HEK293 (cell line): ENCODE results near the gene KIAA1614.
A peak's percentile ranks its signal among the peaks of the same experiment; 100 is the strongest.

ENCODE experiments used
- CTCF ChIA-PET: fragments of 350-600 bp; formaldehyde crosslinking; extraction: SDS; loops from one replicate; lab custom pipeline; 2021; ENCODE audit warnings: antibody characterized with exemption; lab: Yijun Ruan, JAX
- POLR2A ChIA-PET: fragments of 300-600 bp; formaldehyde crosslinking; extraction: SDS; loops from one replicate; lab custom pipeline; 2020; ENCODE audit warnings: antibody characterized with exemption, inconsistent platforms; lab: Yijun Ruan, JAX
- H3K27ac ChIP-seq: fragments of 200-500 bp; sonication (Bioruptor generic); 2 replicates; pipeline ENCODE4 v1.5.1; 2014; ENCODE audit warnings: low read depth, low read length, control low read depth, inconsistent platforms; ENCODE audit errors: extremely low read depth
- H3K36me3 ChIP-seq, 2 experiments: fragments of 200-500 bp in 1 of 2; sonication (Bioruptor generic) in 1 of 2; 1 replicate in 1 of 2; 2 replicates in 1 of 2; pipeline ENCODE4 v1.5.1; 2014 to 2017; ENCODE audit warnings: inconsistent platforms in 2 of 2, low read length in 2 of 2; ENCODE audit not compliant: control insufficient read depth in 2 of 2, insufficient read depth in 1 of 2
- H3K4me1 ChIP-seq: fragments of 200-500 bp; sonication (Bioruptor generic); 2 replicates; pipeline ENCODE4 v1.5.1; 2014; ENCODE audit warnings: mild to moderate bottlenecking, low read length, inconsistent platforms; ENCODE audit not compliant: control insufficient read depth, insufficient read depth
- H3K4me3 ChIP-seq: 2 replicates; pipeline ENCODE4 v1.5.1; 2011; ENCODE audit warnings: low read depth, mild to moderate bottlenecking, control low read depth, low read length, moderate library complexity
- H3K9me3 ChIP-seq: fragments of 200-500 bp; sonication (Bioruptor generic); 2 replicates; pipeline ENCODE4 v1.5.1; 2014; ENCODE audit warnings: low read depth, low read length, inconsistent platforms; ENCODE audit not compliant: control insufficient read depth, insufficient read depth
- GFI1B ChIP-seq: fragments of 450-650 bp; formaldehyde crosslinking; IDR thresholded peaks from 2 replicates; pipeline ENCODE4 v1.5.1; 2016; ENCODE audit warnings: missing biosample characterization, missing genetic modification characterization
- GLI4 ChIP-seq: fragments of 450-650 bp; formaldehyde crosslinking; IDR thresholded peaks from 2 replicates; pipeline ENCODE4 v1.5.1; 2016; ENCODE audit warnings: missing biosample characterization, missing genetic modification characterization
- MZF1 ChIP-seq: fragments of 450-650 bp; formaldehyde crosslinking; IDR thresholded peaks from 2 replicates; pipeline ENCODE4 v1.5.1; 2017; ENCODE audit warnings: missing biosample characterization, missing genetic modification characterization, borderline replicate concordance
- OSR2 ChIP-seq: fragments of 450-650 bp; formaldehyde crosslinking; IDR thresholded peaks from 2 replicates; pipeline ENCODE4 v1.5.1; 2016; ENCODE audit warnings: missing biosample characterization, missing genetic modification characterization
- PATZ1 ChIP-seq: fragments of 450-650 bp; formaldehyde crosslinking; IDR thresholded peaks from 2 replicates; pipeline ENCODE4 v1.5.1; 2016; ENCODE audit warnings: missing biosample characterization, missing genetic modification characterization
- PRDM4 ChIP-seq: fragments of 450-650 bp; formaldehyde crosslinking; IDR thresholded peaks from 2 replicates; pipeline ENCODE4 v1.5.1; 2017; ENCODE audit warnings: missing biosample characterization, missing genetic modification characterization
- SP3 ChIP-seq: fragments of 450-650 bp; formaldehyde crosslinking; IDR thresholded peaks from 2 replicates; pipeline ENCODE4 v1.5.1; 2016; ENCODE audit warnings: missing biosample characterization, missing genetic modification characterization
- SP7 ChIP-seq: fragments of 450-650 bp; formaldehyde crosslinking; IDR thresholded peaks from 2 replicates; pipeline ENCODE4 v1.5.1; 2016; ENCODE audit warnings: missing biosample characterization, missing genetic modification characterization
- TSHZ1 ChIP-seq: fragments of 450-650 bp; formaldehyde crosslinking; IDR thresholded peaks from 2 replicates; pipeline ENCODE4 v1.5.1; 2016; ENCODE audit warnings: missing biosample characterization, missing genetic modification characterization, borderline replicate concordance
- ZBTB26 ChIP-seq: fragments of 450-650 bp; formaldehyde crosslinking; optimal IDR thresholded peaks from 2 replicates; pipeline ENCODE3; 2016; ENCODE audit warnings: missing biosample characterization, mild to moderate bottlenecking, missing genetic modification characterization
- ZBTB48 ChIP-seq: fragments of 450-650 bp; formaldehyde crosslinking; IDR thresholded peaks from 2 replicates; pipeline ENCODE4 v1.5.1; 2016; ENCODE audit warnings: missing biosample characterization, missing genetic modification characterization
- ZIC2 ChIP-seq: fragments of 450-650 bp; formaldehyde crosslinking; IDR thresholded peaks from 2 replicates; pipeline ENCODE4 v1.5.1; 2016; ENCODE audit warnings: missing biosample characterization, missing genetic modification characterization
- ZNF138 ChIP-seq: fragments of 450-650 bp; formaldehyde crosslinking; IDR thresholded peaks from 2 replicates; pipeline ENCODE4 v1.5.1; 2016; ENCODE audit warnings: missing biosample characterization, missing genetic modification characterization, borderline replicate concordance
- ZNF146 ChIP-seq: fragments of 450-650 bp; formaldehyde crosslinking; IDR thresholded peaks from 2 replicates; pipeline ENCODE4 v1.5.1; 2016; ENCODE audit warnings: missing biosample characterization, missing genetic modification characterization
- ZNF280C ChIP-seq: fragments of 450-650 bp; formaldehyde crosslinking; IDR thresholded peaks from 2 replicates; pipeline ENCODE4 v1.5.1; 2016; ENCODE audit warnings: missing biosample characterization, missing genetic modification characterization
- ZNF302 ChIP-seq: fragments of 450-650 bp; formaldehyde crosslinking; IDR thresholded peaks from 2 replicates; pipeline ENCODE4 v1.5.1; 2016; ENCODE audit warnings: missing biosample characterization, missing genetic modification characterization, low read depth
- ZNF324 ChIP-seq: fragments of 450-650 bp; formaldehyde crosslinking; IDR thresholded peaks from 2 replicates; pipeline ENCODE4 v1.5.1; 2016; ENCODE audit warnings: missing biosample characterization, missing genetic modification characterization
- ZNF521 ChIP-seq: fragments of 450-650 bp; formaldehyde crosslinking; IDR thresholded peaks from 2 replicates; pipeline ENCODE4 v1.5.1; 2017; ENCODE audit warnings: missing biosample characterization, mild to moderate bottlenecking, missing genetic modification characterization
- ZNF530 ChIP-seq: fragments of 450-650 bp; formaldehyde crosslinking; IDR thresholded peaks from 2 replicates; pipeline ENCODE4 v1.5.1; 2016; ENCODE audit warnings: low read depth, missing biosample characterization, missing genetic modification characterization
- ZNF549 ChIP-seq: fragments of 450-650 bp; IDR thresholded peaks from 2 replicates; pipeline ENCODE4 v1.5.1; 2018; ENCODE audit warnings: missing biosample characterization, missing genetic modification characterization, mild to moderate bottlenecking, inconsistent platforms, moderate library complexity
- ZNF610 ChIP-seq: fragments of 450-650 bp; formaldehyde crosslinking; IDR thresholded peaks from 2 replicates; pipeline ENCODE4 v1.5.1; 2016; ENCODE audit warnings: missing biosample characterization, missing genetic modification characterization, borderline replicate concordance
- ZNF660 ChIP-seq: fragments of 450-650 bp; IDR thresholded peaks from 2 replicates; pipeline ENCODE4 v1.5.1; 2018; ENCODE audit warnings: missing biosample characterization, mild to moderate bottlenecking, missing genetic modification characterization
- ZSCAN18 ChIP-seq: fragments of 450-650 bp; formaldehyde crosslinking; IDR thresholded peaks from 2 replicates; pipeline ENCODE4 v1.5.1; 2016; ENCODE audit warnings: missing biosample characterization, missing genetic modification characterization

KIAA1614 gene

GRCh38 chr1:180982422-180982821 lies 69.7 kb downstream of the KIAA1614 start:
- no peak overlapping the region for H3K27ac ChIP-seq
- peaks cover 23 to 77% of the 10 kb centered on the region in 2 experiments for H3K36me3 ChIP-seq
- ChIA-PET POLR2A (no interaction called here), CTCF (interaction anchor here (0.6 kb wide), 1 partner anchor 500 kb away, joined by 4 read pairs; no protein-coding TSS in a partner anchor)
- no peaks in the 10 kb centered on the region for H3K4me1 ChIP-seq
- no peak overlapping the region for H3K4me3 ChIP-seq
- H3K9me3 ChIP-seq = no peaks in the 10 kb centered on the region
- no peak for TF ChIP-seq SP3 (tag by site-specific recombination)
- TF ChIP-seq ZSCAN18 (tag by site-specific recombination) = no peak
- no peak for TF ChIP-seq ZNF521 (tag by site-specific recombination)
- no peak for TF ChIP-seq ZNF324 (tag by site-specific recombination)
- TF ChIP-seq GFI1B (tag by site-specific recombination) = no peak
- TF ChIP-seq PATZ1 (tag by site-specific recombination) = no peak
- no peak for TF ChIP-seq ZNF530
- TF ChIP-seq ZBTB48 (tag by site-specific recombination) = no peak
- no peak for TF ChIP-seq GLI4
- no peak for TF ChIP-seq OSR2 (tag by site-specific recombination)
- TF ChIP-seq ZNF302 (tag by site-specific recombination) = no peak
- no peak for TF ChIP-seq ZNF280C (tag by site-specific recombination)
- no peak for TF ChIP-seq ZNF138 (tag by site-specific recombination)
- TF ChIP-seq ZNF549 (tag by site-specific recombination) = no peak
- TF ChIP-seq ZNF610 (tag by site-specific recombination) = no peak
- no peak for TF ChIP-seq ZNF146 (tag by site-specific recombination)
- no peak for TF ChIP-seq SP7 (tag by site-specific recombination)

GRCh38 chr1:180988253-180988752 lies 75.6 kb downstream of the KIAA1614 start:
- ChIA-PET CTCF (interaction anchor here (0.6 to 1.7 kb wide), 2 partner anchors 107 to 457 kb away, joined by 4 to 5 read pairs; no protein-coding TSS in a partner anchor), POLR2A (no interaction called here)
- Histone ChIP-seq H3K4me1 (no peaks in the 10 kb centered on the region), H3K4me3 (no peak overlapping the region), H3K27ac (no peak overlapping the region), H3K36me3 (peaks cover 24 to 87% of the 10 kb centered on the region in 2 experiments), H3K9me3 (no peaks in the 10 kb centered on the region)
- TF ChIP-seq TSHZ1 (no peak), ZBTB26 (tag by site-specific recombination) (no peak), ZIC2 (peak; percentile 68), MZF1 (tag by site-specific recombination) (peak; percentile 29; the same call in 1 of the 2 replicates), ZNF660 (tag by site-specific recombination) (peak; percentile 84), PRDM4 (tag by site-specific recombination) (peak; percentile 55; the same call in 1 of the 2 replicates)
